GM23338 (cell line): ENCODE measurements around the gene TBC1D30. TPM values are rescaled to one million over a fixed set of nuclear protein-coding genes. Genes with fewer than 3 reads are reported as not detected.

Experiments used
- ATAC-seq: fragments of 200-7000 bp; cut with Tn5 transposase; 3 replicates; pipeline ENCODE4 v1.9.1; 2020
- DNase-seq: peaks from one replicate; pipeline ENCODE4 v3.0.0-alpha.2; 2015; ENCODE audit warnings: low spot score
- H2AFZ ChIP-seq: fragments of 200-600 bp; sonication (generic); 2 replicates; pipeline ENCODE4 v1.8.0; 2016; ENCODE audit warnings: antibody characterized with exemption, mild to moderate bottlenecking, moderate library complexity
- H3F3A ChIP-seq: fragments of 200-600 bp; sonication (generic); replicated peaks from 2 replicates; pipeline ENCODE4 v1.8.0; 2017; ENCODE audit warnings: antibody characterized with exemption, mixed run types, low read depth
- H3K27ac ChIP-seq: fragments of 200-600 bp; sonication (generic); 2 replicates; pipeline ENCODE4 v1.6.1; 2016; ENCODE audit warnings: low read depth
- H3K27me3 ChIP-seq: fragments of 200-600 bp; sonication (generic); 2 replicates; pipeline ENCODE4 v1.8.0; 2016; ENCODE audit warnings: mild to moderate bottlenecking, mixed run types, moderate library complexity; ENCODE audit not compliant: insufficient read depth
- H3K36me3 ChIP-seq: fragments of 200-600 bp; sonication (generic); 2 replicates; pipeline ENCODE4 v1.8.0; 2016; ENCODE audit warnings: mild to moderate bottlenecking; ENCODE audit not compliant: insufficient read depth
- H3K4me1 ChIP-seq: fragments of 200-600 bp; sonication (generic); 2 replicates; pipeline ENCODE4 v1.8.0; 2016; ENCODE audit warnings: mild to moderate bottlenecking, moderate library complexity; ENCODE audit not compliant: insufficient read depth
- H3K4me2 ChIP-seq: fragments of 200-600 bp; sonication (generic); 2 replicates; pipeline ENCODE4 v1.7.1; 2017; ENCODE audit warnings: mixed run types
- H3K4me3 ChIP-seq: fragments of 200-600 bp; sonication (generic); 2 replicates; pipeline ENCODE4 v1.6.1; 2016; ENCODE audit warnings: mixed run types
- H3K79me2 ChIP-seq: fragments of 200-600 bp; sonication (generic); replicated peaks from 2 replicates; pipeline ENCODE4 v1.8.0; 2017; ENCODE audit warnings: mild to moderate bottlenecking; ENCODE audit not compliant: insufficient read depth
- H3K9me2 ChIP-seq: fragments of 200-600 bp; sonication (generic); 2 replicates; pipeline ENCODE4 v1.8.0; 2017; ENCODE audit not compliant: insufficient read depth
- H4K20me1 ChIP-seq: fragments of 200-600 bp; sonication (generic); replicated peaks from 2 replicates; pipeline ENCODE4 v1.8.0; 2017; ENCODE audit warnings: mild to moderate bottlenecking; ENCODE audit not compliant: insufficient read depth
- H3K27ac Mint-ChIP-seq: 2 replicates; pipeline ENCODE4 v1.8.0; 2020; ENCODE audit warnings: inconsistent platforms, mild to moderate bottlenecking, moderate library complexity, mixed read lengths
- H3K27me3 Mint-ChIP-seq: 3 replicates; pipeline ENCODE4 v1.8.0; 2022; ENCODE audit warnings: low read depth, mild to moderate bottlenecking, moderate library complexity, mixed read lengths, inconsistent platforms; ENCODE audit not compliant: insufficient read depth, poor library complexity
- H3K36me3 Mint-ChIP-seq: 3 replicates; pipeline ENCODE4 v1.8.0; 2021; ENCODE audit warnings: low read depth, mild to moderate bottlenecking, inconsistent platforms, moderate library complexity, mixed read lengths
- H3K4me1 Mint-ChIP-seq: 3 replicates; pipeline ENCODE4 v1.8.0; 2020; ENCODE audit warnings: mild to moderate bottlenecking, inconsistent platforms, mixed read lengths
- H3K4me3 Mint-ChIP-seq: 3 replicates; pipeline ENCODE4 v1.8.0; 2021; ENCODE audit warnings: moderate library complexity, mild to moderate bottlenecking, inconsistent platforms, mixed read lengths
- H3K9me3 Mint-ChIP-seq: 3 replicates; pipeline ENCODE4 v1.8.0; 2020; ENCODE audit warnings: moderate library complexity, mild to moderate bottlenecking, inconsistent platforms, mixed read lengths
- CREB1 ChIP-seq: fragments of 250-450 bp; sonication (Bioruptor Pico); IDR thresholded peaks from 2 replicates; pipeline ENCODE4 v1.5.0; 2020; ENCODE audit warnings: low read depth, mild to moderate bottlenecking, moderate library complexity
- EZH2phosphoT487 ChIP-seq: fragments of 200-600 bp; sonication (generic); IDR thresholded peaks from one replicate; pipeline ENCODE4 v1.8.1; 2018; ENCODE audit warnings: antibody characterized with exemption; ENCODE audit not compliant: unreplicated experiment
- POLR2AphosphoS5 ChIP-seq: IDR thresholded peaks from 2 replicates; pipeline ENCODE4 v1.6.1; 2016; ENCODE audit warnings: antibody characterized with exemption, low read depth
- ZNF114 ChIP-seq: fragments of 250-450 bp; sonication (Bioruptor Pico); IDR thresholded peaks from 2 replicates; pipeline ENCODE4 v1.5.0; 2020; ENCODE audit warnings: mild to moderate bottlenecking, moderate library complexity
- polyA plus RNA-seq: library from polyadenylated mRNA; unstranded; fragments of >200 nt; fragmentation: Nextera tagmentation; extraction: Ambion mirVana; gene quantifications from 2 replicates; pipeline ENCODE4 v1.2.1, GENCODE V29; 2016
- total RNA-seq: library from RNA; depleted of rRNA; stranded (reverse); fragments of >200 nt; shearing (Covaris generic); gene quantifications from 2 replicates; pipeline ENCODE4 v1.2.3, GENCODE V29; 2014
- TF ChIP-seq, protein P1 (sequence below): IDR thresholded peaks from one replicate; pipeline ENCODE4 v1.6.1; 2018; ENCODE audit warnings: antibody characterized with exemption; ENCODE audit not compliant: unreplicated experiment
- TF ChIP-seq, protein P2 (sequence below): fragments of 250-450 bp; sonication (Bioruptor Pico); IDR thresholded peaks from 2 replicates; pipeline ENCODE4 v1.5.0; 2020; ENCODE audit warnings: mild to moderate bottlenecking, moderate library complexity
- TF ChIP-seq, protein P3 (sequence below): IDR thresholded peaks from 2 replicates; pipeline ENCODE4 v1.6.1; 2016; ENCODE audit warnings: antibody characterized with exemption
- TF ChIP-seq, protein P4 (sequence below), 2 experiments: fragments of 200-600 bp in 1 of 2; sonication (generic) in 1 of 2; conservative IDR thresholded peaks; 2 replicates each; pipeline versions ENCODE4 v1.5.1 to v1.6.1; 2016 to 2017; ENCODE audit warnings: antibody characterized with exemption in 2 of 2, low read depth in 2 of 2, mild to moderate bottlenecking in 2 of 2, moderate library complexity in 1 of 2

TBC1D30 gene
- total and polyA plus RNA-seq, 2 experiments from 2014 or later: 2.9 to 9.6 TPM

DNA sequence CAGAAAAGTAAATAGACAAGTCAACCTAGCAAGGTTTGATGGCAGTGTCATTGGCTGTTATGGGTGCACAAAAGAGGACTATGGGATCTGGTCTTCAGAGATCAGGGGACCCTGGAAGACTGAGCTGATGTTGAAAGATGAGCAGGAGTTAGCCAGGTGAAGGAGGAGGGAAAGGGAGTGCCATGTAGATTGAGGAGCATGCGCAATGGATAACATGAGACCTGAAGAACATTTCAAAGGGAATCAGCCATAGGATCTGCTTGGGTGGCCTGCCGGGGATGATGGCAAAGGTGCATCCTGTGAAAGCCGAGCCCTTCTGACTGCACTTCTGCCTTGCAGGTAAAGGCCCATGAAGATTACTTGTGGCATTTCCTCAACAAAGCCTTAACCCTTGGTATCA lies 90.8 kb downstream of the TBC1D30 start (continued):
- TF ChIP-seq, protein P1, sequence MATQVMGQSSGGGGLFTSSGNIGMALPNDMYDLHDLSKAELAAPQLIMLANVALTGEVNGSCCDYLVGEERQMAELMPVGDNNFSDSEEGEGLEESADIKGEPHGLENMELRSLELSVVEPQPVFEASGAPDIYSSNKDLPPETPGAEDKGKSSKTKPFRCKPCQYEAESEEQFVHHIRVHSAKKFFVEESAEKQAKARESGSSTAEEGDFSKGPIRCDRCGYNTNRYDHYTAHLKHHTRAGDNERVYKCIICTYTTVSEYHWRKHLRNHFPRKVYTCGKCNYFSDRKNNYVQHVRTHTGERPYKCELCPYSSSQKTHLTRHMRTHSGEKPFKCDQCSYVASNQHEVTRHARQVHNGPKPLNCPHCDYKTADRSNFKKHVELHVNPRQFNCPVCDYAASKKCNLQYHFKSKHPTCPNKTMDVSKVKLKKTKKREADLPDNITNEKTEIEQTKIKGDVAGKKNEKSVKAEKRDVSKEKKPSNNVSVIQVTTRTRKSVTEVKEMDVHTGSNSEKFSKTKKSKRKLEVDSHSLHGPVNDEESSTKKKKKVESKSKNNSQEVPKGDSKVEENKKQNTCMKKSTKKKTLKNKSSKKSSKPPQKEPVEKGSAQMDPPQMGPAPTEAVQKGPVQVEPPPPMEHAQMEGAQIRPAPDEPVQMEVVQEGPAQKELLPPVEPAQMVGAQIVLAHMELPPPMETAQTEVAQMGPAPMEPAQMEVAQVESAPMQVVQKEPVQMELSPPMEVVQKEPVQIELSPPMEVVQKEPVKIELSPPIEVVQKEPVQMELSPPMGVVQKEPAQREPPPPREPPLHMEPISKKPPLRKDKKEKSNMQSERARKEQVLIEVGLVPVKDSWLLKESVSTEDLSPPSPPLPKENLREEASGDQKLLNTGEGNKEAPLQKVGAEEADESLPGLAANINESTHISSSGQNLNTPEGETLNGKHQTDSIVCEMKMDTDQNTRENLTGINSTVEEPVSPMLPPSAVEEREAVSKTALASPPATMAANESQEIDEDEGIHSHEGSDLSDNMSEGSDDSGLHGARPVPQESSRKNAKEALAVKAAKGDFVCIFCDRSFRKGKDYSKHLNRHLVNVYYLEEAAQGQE: no peak

DNA sequence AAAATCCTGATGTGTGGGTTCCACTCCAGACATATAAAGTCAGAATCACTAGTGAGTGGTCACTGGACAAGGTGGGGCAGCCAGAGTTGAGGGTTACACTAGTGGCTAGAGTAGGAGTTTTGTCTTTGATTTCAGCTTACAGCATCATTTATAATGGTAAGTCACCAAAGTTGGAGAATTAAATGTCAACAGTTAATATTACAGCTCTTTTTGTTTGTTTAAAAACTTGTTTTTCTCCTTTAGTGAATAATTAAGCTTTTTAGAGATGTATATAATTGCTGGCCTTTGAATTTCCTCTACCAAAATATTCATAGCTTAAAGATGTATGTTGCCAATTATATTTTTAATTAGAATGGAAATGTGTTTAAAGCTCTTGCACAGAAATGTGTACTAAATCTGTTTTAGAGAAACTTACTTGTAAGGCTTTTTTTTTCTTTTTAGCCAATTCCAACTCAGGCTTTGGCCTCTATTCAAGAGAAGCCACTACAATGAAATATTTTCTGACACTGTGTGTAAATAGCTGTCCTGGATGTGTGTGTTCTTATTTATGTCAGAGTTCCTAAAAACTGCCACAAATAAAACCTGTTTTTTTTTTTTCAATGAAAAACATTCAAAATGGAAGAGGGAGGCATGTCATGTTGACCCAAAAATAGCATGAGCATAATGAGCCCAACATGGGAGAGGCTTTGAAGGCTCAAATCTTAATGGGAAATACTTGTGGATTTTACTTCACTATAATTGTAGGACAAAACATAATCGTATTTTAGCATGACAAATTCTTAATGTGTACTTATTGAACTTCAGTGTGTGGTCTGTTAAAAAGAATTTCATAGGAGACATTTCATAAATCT lies 92.2 kb downstream of the TBC1D30 start:
- Histone ChIP-seq H3K9me2 (peaks cover 14% of the 10 kb centered on the region; the same call in 1 of the 2 replicates), H3K27ac (no peak overlapping the region), H3K4me2 (no peak overlapping the region), H3K4me3 (no peak overlapping the region), H4K20me1 (no peaks in the 10 kb centered on the region), H3F3A (no peaks in the 10 kb centered on the region), H3K79me2 (no peaks in the 10 kb centered on the region), H2AFZ (no peak overlapping the region), H3K4me1 (peaks cover 7% of the 10 kb centered on the region; the same call in 1 of the 2 replicates), H3K27me3 (no peaks in the 10 kb centered on the region), H3K36me3 (no peaks in the 10 kb centered on the region)
- peaks cover 12% of the 10 kb centered on the region for H3K4me1 Mint-ChIP-seq
- H3K36me3 Mint-ChIP-seq: no peaks in the 10 kb centered on the region
- no peak overlapping the region for H3K4me3 Mint-ChIP-seq
- no peaks in the 10 kb centered on the region for H3K9me3 Mint-ChIP-seq
- DNase-seq (no peak), ATAC-seq (no peak)
- no peak overlapping the region for H3K27ac Mint-ChIP-seq
- peaks cover 5% of the 10 kb centered on the region for H3K27me3 Mint-ChIP-seq
- TF ChIP-seq EZH2phosphoT487 (no peak), CREB1 (CRISPR knock-in tag) (no peak), ZNF114 (CRISPR knock-in tag) (no peak), POLR2AphosphoS5 (no peak)
- TF ChIP-seq, protein P2, sequence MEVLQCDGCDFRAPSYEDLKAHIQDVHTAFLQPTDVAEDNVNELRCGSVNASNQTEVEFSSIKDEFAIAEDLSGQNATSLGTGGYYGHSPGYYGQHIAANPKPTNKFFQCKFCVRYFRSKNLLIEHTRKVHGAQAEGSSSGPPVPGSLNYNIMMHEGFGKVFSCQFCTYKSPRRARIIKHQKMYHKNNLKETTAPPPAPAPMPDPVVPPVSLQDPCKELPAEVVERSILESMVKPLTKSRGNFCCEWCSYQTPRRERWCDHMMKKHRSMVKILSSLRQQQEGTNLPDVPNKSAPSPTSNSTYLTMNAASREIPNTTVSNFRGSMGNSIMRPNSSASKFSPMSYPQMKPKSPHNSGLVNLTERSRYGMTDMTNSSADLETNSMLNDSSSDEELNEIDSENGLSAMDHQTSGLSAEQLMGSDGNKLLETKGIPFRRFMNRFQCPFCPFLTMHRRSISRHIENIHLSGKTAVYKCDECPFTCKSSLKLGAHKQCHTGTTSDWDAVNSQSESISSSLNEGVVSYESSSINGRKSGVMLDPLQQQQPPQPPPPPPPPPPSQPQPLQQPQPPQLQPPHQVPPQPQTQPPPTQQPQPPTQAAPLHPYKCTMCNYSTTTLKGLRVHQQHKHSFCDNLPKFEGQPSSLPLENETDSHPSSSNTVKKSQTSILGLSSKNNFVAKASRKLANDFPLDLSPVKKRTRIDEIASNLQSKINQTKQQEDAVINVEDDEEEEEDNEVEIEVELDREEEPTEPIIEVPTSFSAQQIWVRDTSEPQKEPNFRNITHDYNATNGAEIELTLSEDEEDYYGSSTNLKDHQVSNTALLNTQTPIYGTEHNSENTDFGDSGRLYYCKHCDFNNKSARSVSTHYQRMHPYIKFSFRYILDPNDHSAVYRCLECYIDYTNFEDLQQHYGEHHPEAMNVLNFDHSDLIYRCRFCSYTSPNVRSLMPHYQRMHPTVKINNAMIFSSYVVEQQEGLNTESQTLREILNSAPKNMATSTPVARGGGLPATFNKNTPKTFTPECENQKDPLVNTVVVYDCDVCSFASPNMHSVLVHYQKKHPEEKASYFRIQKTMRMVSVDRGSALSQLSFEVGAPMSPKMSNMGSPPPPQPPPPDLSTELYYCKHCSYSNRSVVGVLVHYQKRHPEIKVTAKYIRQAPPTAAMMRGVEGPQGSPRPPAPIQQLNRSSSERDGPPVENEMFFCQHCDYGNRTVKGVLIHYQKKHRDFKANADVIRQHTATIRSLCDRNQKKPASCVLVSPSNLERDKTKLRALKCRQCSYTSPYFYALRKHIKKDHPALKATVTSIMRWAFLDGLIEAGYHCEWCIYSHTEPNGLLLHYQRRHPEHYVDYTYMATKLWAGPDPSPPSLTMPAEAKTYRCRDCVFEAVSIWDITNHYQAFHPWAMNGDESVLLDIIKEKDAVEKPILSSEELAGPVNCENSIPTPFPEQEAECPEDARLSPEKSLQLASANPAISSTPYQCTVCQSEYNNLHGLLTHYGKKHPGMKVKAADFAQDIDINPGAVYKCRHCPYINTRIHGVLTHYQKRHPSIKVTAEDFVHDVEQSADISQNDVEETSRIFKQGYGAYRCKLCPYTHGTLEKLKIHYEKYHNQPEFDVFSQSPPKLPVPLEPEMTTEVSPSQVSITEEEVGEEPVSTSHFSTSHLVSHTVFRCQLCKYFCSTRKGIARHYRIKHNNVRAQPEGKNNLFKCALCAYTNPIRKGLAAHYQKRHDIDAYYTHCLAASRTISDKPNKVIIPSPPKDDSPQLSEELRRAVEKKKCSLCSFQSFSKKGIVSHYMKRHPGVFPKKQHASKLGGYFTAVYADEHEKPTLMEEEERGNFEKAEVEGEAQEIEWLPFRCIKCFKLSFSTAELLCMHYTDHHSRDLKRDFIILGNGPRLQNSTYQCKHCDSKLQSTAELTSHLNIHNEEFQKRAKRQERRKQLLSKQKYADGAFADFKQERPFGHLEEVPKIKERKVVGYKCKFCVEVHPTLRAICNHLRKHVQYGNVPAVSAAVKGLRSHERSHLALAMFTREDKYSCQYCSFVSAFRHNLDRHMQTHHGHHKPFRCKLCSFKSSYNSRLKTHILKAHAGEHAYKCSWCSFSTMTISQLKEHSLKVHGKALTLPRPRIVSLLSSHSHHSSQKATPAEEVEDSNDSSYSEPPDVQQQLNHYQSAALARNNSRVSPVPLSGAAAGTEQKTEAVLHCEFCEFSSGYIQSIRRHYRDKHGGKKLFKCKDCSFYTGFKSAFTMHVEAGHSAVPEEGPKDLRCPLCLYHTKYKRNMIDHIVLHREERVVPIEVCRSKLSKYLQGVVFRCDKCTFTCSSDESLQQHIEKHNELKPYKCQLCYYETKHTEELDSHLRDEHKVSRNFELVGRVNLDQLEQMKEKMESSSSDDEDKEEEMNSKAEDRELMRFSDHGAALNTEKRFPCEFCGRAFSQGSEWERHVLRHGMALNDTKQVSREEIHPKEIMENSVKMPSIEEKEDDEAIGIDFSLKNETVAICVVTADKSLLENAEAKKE: no peak
- TF ChIP-seq, protein P3, sequence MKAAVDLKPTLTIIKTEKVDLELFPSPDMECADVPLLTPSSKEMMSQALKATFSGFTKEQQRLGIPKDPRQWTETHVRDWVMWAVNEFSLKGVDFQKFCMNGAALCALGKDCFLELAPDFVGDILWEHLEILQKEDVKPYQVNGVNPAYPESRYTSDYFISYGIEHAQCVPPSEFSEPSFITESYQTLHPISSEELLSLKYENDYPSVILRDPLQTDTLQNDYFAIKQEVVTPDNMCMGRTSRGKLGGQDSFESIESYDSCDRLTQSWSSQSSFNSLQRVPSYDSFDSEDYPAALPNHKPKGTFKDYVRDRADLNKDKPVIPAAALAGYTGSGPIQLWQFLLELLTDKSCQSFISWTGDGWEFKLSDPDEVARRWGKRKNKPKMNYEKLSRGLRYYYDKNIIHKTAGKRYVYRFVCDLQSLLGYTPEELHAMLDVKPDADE: no peak
- TF ChIP-seq, protein P4, sequence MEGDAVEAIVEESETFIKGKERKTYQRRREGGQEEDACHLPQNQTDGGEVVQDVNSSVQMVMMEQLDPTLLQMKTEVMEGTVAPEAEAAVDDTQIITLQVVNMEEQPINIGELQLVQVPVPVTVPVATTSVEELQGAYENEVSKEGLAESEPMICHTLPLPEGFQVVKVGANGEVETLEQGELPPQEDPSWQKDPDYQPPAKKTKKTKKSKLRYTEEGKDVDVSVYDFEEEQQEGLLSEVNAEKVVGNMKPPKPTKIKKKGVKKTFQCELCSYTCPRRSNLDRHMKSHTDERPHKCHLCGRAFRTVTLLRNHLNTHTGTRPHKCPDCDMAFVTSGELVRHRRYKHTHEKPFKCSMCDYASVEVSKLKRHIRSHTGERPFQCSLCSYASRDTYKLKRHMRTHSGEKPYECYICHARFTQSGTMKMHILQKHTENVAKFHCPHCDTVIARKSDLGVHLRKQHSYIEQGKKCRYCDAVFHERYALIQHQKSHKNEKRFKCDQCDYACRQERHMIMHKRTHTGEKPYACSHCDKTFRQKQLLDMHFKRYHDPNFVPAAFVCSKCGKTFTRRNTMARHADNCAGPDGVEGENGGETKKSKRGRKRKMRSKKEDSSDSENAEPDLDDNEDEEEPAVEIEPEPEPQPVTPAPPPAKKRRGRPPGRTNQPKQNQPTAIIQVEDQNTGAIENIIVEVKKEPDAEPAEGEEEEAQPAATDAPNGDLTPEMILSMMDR (conservative IDR thresholded peaks at IDR 0.05; ENCODE audit: low read depth in 2 of 2): no peak
